ENCODE results near the gene ZSCAN5C.

GRCh38 chr19:56174550-56174949, 27.5 kb upstream of the ZSCAN5C start:
- TF ChIP-seq HDGF (IDR thresholded peaks at IDR 0.05; ENCODE audit: borderline replicate concordance) (no peak), FOXM1 (IDR thresholded peaks at IDR 0.05; ENCODE audit: borderline replicate concordance) (no peak), LEF1 (IDR thresholded peaks at IDR 0.05; ENCODE audit: borderline replicate concordance) (no peak), PKNOX1 (IDR thresholded peaks at IDR 0.05) (no peak), BHLHE40 (IDR thresholded peaks at IDR 0.05; ENCODE audit: borderline replicate concordance) (no peak), ELF4 (IDR thresholded peaks at IDR 0.05) (no peak), ARNT (IDR thresholded peaks at IDR 0.05) (no peak), ZNF384 (IDR thresholded peaks at IDR 0.05) (no peak), SP1 (IDR thresholded peaks at IDR 0.05) (no peak), NFRKB (IDR thresholded peaks at IDR 0.05) (no peak), FOXA1 (IDR thresholded peaks at IDR 0.05) (no peak), FOXK2 (IDR thresholded peaks at IDR 0.05) (no peak), SUZ12 (IDR thresholded peaks at IDR 0.05) (no peak)

Measured in HEK293T (cell line).